OCI-LY7 (cell line): ENCODE results near the gene CDC25B. TPM values are rescaled to one million over a fixed set of nuclear protein-coding genes. Genes with fewer than 3 reads are reported as not detected.

Experiments
- BruUV-seq: library from RNA; stranded (reverse); fragments of 400-500 nt; replicated peaks from 2 replicates; lab custom pipeline; 2021; lab: Mats Ljungman, UMichigan
- CTCF ChIA-PET: fragments of 300-600 bp; sonication (Branson Sonifier 250); formaldehyde crosslinking; loops from one replicate; lab custom pipeline; 2022; ENCODE audit warnings: antibody characterized with exemption; ENCODE audit not compliant: unreplicated experiment; lab: Charles Lee
- POLR2A ChIA-PET: fragments of 300-600 bp; sonication (Branson Sonifier 250); formaldehyde crosslinking; loops from one replicate; lab custom pipeline; 2022; ENCODE audit warnings: antibody characterized with exemption; lab: Charles Lee
- DNase-seq: peaks from one replicate; pipeline ENCODE4 v3.0.0-alpha.2; 2015; ENCODE audit warnings: low spot score
- H2AFZ ChIP-seq: fragments of 200-600 bp; sonication (generic), shearing (Covaris generic); 2 replicates; pipeline ENCODE4 v1.6.1; 2014; ENCODE audit warnings: mild to moderate bottlenecking, antibody characterized with exemption, low read length, moderate library complexity
- H3K27ac ChIP-seq: fragments of 200-600 bp; sonication (generic); 2 replicates; pipeline ENCODE4 v1.5.1; 2014; ENCODE audit warnings: mixed run types, low read depth, mild to moderate bottlenecking, moderate library complexity, low read length, inconsistent platforms; ENCODE audit not compliant: poor library complexity, severe bottlenecking
- H3K36me3 ChIP-seq: fragments of 200-600 bp; sonication (generic); 2 replicates; pipeline ENCODE4 v1.6.1; 2014; ENCODE audit warnings: mild to moderate bottlenecking, antibody characterized with exemption, low read length, moderate library complexity, mixed read lengths; ENCODE audit not compliant: insufficient read depth
- H3K4me1 ChIP-seq: fragments of 200-600 bp; sonication (generic); 2 replicates; pipeline ENCODE4 v1.5.1; 2014; ENCODE audit warnings: mild to moderate bottlenecking, low read length; ENCODE audit not compliant: insufficient read depth, poor library complexity, severe bottlenecking
- H3K4me2 ChIP-seq: fragments of 200-600 bp; sonication (generic); 2 replicates; pipeline ENCODE4 v1.6.1; 2014; ENCODE audit warnings: mild to moderate bottlenecking, low read length
- H3K4me3 ChIP-seq: fragments of 200-600 bp; sonication (generic); 2 replicates; pipeline ENCODE4 v1.5.1; 2014; ENCODE audit warnings: mild to moderate bottlenecking, low read depth, low read length; ENCODE audit not compliant: poor library complexity, severe bottlenecking
- H3K79me2 ChIP-seq: fragments of 200-600 bp; sonication (generic); 2 replicates; pipeline ENCODE4 v1.6.1; 2016; ENCODE audit warnings: low read depth, mild to moderate bottlenecking, low read length, moderate library complexity, mixed read lengths; ENCODE audit not compliant: insufficient read depth
- H3K9me2 ChIP-seq: fragments of 200-600 bp; sonication (generic); 2 replicates; pipeline ENCODE4 v1.6.1; 2016; ENCODE audit warnings: mild to moderate bottlenecking, low read length, mixed read lengths; ENCODE audit not compliant: insufficient read depth
- H3K9me3 ChIP-seq: fragments of 200-600 bp; sonication (generic); 2 replicates; pipeline ENCODE4 v1.6.1; 2014; ENCODE audit warnings: mild to moderate bottlenecking, mixed run types, low read length, mixed read lengths
- H4K20me1 ChIP-seq: fragments of 200-600 bp; sonication (generic); 2 replicates; pipeline ENCODE4 v1.6.1; 2014; ENCODE audit warnings: mild to moderate bottlenecking, antibody characterized with exemption, low read length, moderate library complexity, mixed read lengths; ENCODE audit not compliant: insufficient read depth
- CTCF ChIP-seq: fragments of 200-600 bp; sonication (generic); conservative IDR thresholded peaks from 2 replicates; pipeline ENCODE4 v1.5.1; 2014; ENCODE audit warnings: mild to moderate bottlenecking, antibody characterized with exemption, low read length, moderate library complexity, mixed read lengths
- EZH2phosphoT487 ChIP-seq: fragments of 200-600 bp; sonication (generic); IDR thresholded peaks from 2 replicates; pipeline ENCODE4 v1.6.1; 2018; ENCODE audit warnings: low read depth, borderline replicate concordance, mild to moderate bottlenecking, mixed run types, antibody characterized with exemption, low read length, moderate library complexity, mixed read lengths
- intact Hi-C: fragments of 100-400 bp; cut with micrococcal nuclease; formaldehyde crosslinking; loops from one replicate; pipeline ENCODE4 v1.10.0; 2022; ENCODE audit not compliant: unreplicated experiment
- total RNA-seq, 2 experiments: library from RNA; depleted of rRNA in 1 of 2; stranded (reverse); fragments of >200 nt in 1 of 2; shearing (Covaris generic) in 1 of 2; gene quantifications; 2 replicates each; pipeline ENCODE4 v1.2.3, GENCODE V29; 2014 to 2022

The CDC25B gene
- total RNA-seq, 2 experiments from 2014 or later: 89.2 to 119 TPM

- POLR2A ChIA-PET: interaction anchor here (2.5 kb wide), 1 partner anchor 35 kb away, joined by 16 read pairs; the partner anchor contains the start of gene CENPB
- DNase-seq: no peak
- H4K20me1 ChIP-seq: no peaks in the 10 kb centered on the region
- H3K27ac ChIP-seq: no peak overlapping the region
- BruUV-seq: no TSS peak
- H3K4me1 ChIP-seq: peaks cover 28% of the 10 kb centered on the region
- CTCF ChIA-PET: interaction anchor here (0.6 kb wide), 1 partner anchor 508 kb away, joined by 5 read pairs; no protein-coding TSS in a partner anchor
- peaks cover 21% of the 10 kb centered on the region; the same call in 1 of the 2 replicates for H3K36me3 ChIP-seq
- peaks cover 9% of the 10 kb centered on the region; the same call in 1 of the 2 replicates for H3K79me2 ChIP-seq
- no peaks in the 10 kb centered on the region for H3K9me3 ChIP-seq
- intact Hi-C loops: no loop called here
- H3K4me3 ChIP-seq: no peak overlapping the region
- no peaks in the 10 kb centered on the region for H3K9me2 ChIP-seq
- TF ChIP-seq CTCF: no peak
- no peak for TF ChIP-seq EZH2phosphoT487
- no peak overlapping the region for H3K4me2 ChIP-seq
- H2AFZ ChIP-seq: no peak overlapping the region
Measured at GRCh38 chr20:3821996-3822395, 25.9 kb downstream of the CDC25B start.

GRCh38 chr20:3823881-3824280, 27.8 kb downstream of the CDC25B start:
- no peak overlapping the region for H3K4me2 ChIP-seq
- H3K4me1 ChIP-seq: peaks cover 19% of the 10 kb centered on the region
- H3K9me3 ChIP-seq: no peaks in the 10 kb centered on the region
- peaks cover 9% of the 10 kb centered on the region; the same call in 1 of the 2 replicates for H3K79me2 ChIP-seq
- POLR2A ChIA-PET: no interaction called here
- no peak for DNase-seq
- no peak overlapping the region for H3K27ac ChIP-seq
- no TSS peak for BruUV-seq
- peaks cover 21% of the 10 kb centered on the region; the same call in 1 of the 2 replicates for H3K36me3 ChIP-seq
- H2AFZ ChIP-seq: no peak overlapping the region
- intact Hi-C loops: no loop called here
- CTCF ChIA-PET: no interaction called here
- TF ChIP-seq CTCF (no peak), EZH2phosphoT487 (no peak)
- H3K9me2 ChIP-seq: no peaks in the 10 kb centered on the region
- H4K20me1 ChIP-seq: no peaks in the 10 kb centered on the region
- no peak overlapping the region for H3K4me3 ChIP-seq

DNA sequence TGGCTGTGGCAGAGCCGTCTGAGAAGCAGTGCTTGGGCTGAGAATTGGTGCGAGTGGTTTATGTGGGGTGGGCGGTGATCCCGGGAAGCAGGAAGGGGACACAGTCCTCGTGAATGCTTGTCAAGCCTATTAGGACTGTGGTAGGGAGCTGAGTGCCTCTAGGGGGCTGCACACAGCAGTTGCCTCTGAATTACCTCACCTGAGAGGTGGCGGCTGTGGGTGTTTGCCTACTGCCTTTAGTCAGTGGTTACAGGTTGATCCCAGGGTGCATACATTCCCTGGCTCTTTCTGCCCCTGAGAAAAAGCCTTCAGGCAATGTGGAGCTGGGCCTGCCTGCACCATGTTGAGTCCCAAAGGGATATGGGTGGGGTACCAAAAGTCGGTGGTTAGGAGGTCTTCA, 29.4 kb downstream of the CDC25B start:
- Histone ChIP-seq H3K4me2 (no peak overlapping the region), H3K9me2 (no peaks in the 10 kb centered on the region), H3K9me3 (no peaks in the 10 kb centered on the region), H3K4me1 (peaks cover 8% of the 10 kb centered on the region), H2AFZ (no peak overlapping the region), H3K79me2 (peaks cover 9% of the 10 kb centered on the region; the same call in 1 of the 2 replicates), H3K4me3 (no peak overlapping the region), H3K36me3 (peaks cover 21% of the 10 kb centered on the region; the same call in 1 of the 2 replicates), H4K20me1 (no peaks in the 10 kb centered on the region), H3K27ac (no peak overlapping the region)
- intact Hi-C loops: no loop called here
- TF ChIP-seq CTCF (peak; percentile 32; the same call in 1 of the 2 replicates), EZH2phosphoT487 (no peak)
- no TSS peak for BruUV-seq
- CTCF ChIA-PET: no interaction called here
- no peak for DNase-seq
- POLR2A ChIA-PET: no interaction called here
